KMS-11 (cell line): ENCODE measurements around the gene THRB.
A peak's percentile ranks its signal among the peaks of the same experiment; 100 is the strongest.

ENCODE experiments used
- H2AFZ ChIP-seq: fragments of 200-600 bp; sonication (generic); 2 replicates; pipeline ENCODE4 v1.6.1; 2016; ENCODE audit warnings: antibody characterized with exemption, mixed run types, low read depth
- H3K27ac ChIP-seq: fragments of 200-600 bp; sonication (generic); 2 replicates; pipeline ENCODE4 v1.6.1; 2016; ENCODE audit warnings: mild to moderate bottlenecking, mixed run types
- H3K27me3 ChIP-seq: fragments of 200-600 bp; sonication (generic); 2 replicates; pipeline ENCODE4 v1.6.1; 2017; ENCODE audit warnings: mild to moderate bottlenecking, low read depth, mixed run types, moderate library complexity; ENCODE audit not compliant: insufficient read depth
- H3K36me3 ChIP-seq: fragments of 200-600 bp; sonication (generic); 2 replicates; pipeline ENCODE4 v1.6.1; 2017; ENCODE audit warnings: mild to moderate bottlenecking, mixed run types; ENCODE audit not compliant: insufficient read depth
- H3K4me1 ChIP-seq: fragments of 200-600 bp; sonication (generic); 2 replicates; pipeline ENCODE4 v1.6.1; 2016; ENCODE audit warnings: mild to moderate bottlenecking, low read depth, mixed run types; ENCODE audit not compliant: poor library complexity, severe bottlenecking
- H3K4me2 ChIP-seq: fragments of 200-600 bp; sonication (generic); 2 replicates; pipeline ENCODE4 v1.7.0; 2016; ENCODE audit warnings: mild to moderate bottlenecking, mixed run types
- H3K4me3 ChIP-seq: fragments of 200-600 bp; sonication (generic); IDR thresholded peaks from 2 replicates; pipeline ENCODE4 v1.6.1; 2017; ENCODE audit warnings: low read depth, low read length, mixed read lengths; ENCODE audit not compliant: insufficient read depth
- H3K79me2 ChIP-seq: fragments of 200-600 bp; sonication (generic); 2 replicates; pipeline ENCODE4 v1.6.1; 2016; ENCODE audit warnings: low read depth, mixed run types; ENCODE audit not compliant: insufficient read depth
- H3K9ac ChIP-seq: fragments of 200-600 bp; sonication (generic); 2 replicates; pipeline ENCODE4 v1.6.1; 2016; ENCODE audit warnings: mild to moderate bottlenecking, mixed run types
- H4K20me1 ChIP-seq: fragments of 200-600 bp; sonication (generic); 2 replicates; pipeline ENCODE4 v1.6.1; 2016; ENCODE audit warnings: mild to moderate bottlenecking, mixed run types; ENCODE audit not compliant: insufficient read depth
- CTCF ChIP-seq: fragments of 200-600 bp; sonication (generic); conservative IDR thresholded peaks from 2 replicates; pipeline ENCODE4 v1.6.1; 2017; ENCODE audit warnings: low read depth, mild to moderate bottlenecking, antibody characterized with exemption, low read length, moderate library complexity, mixed read lengths

Gene THRB

GRCh38 chr3:24503616-24504113 is 9.0 kb upstream of the THRB start:
- Histone ChIP-seq H3K79me2 (no peaks in the 10 kb centered on the region), H3K4me1 (peaks cover 24% of the 10 kb centered on the region), H3K27ac (no peak overlapping the region), H3K36me3 (no peaks in the 10 kb centered on the region), H3K27me3 (no peaks in the 10 kb centered on the region), H3K4me3 (no peak overlapping the region), H2AFZ (no peak overlapping the region), H4K20me1 (no peaks in the 10 kb centered on the region), H3K4me2 (peak overlapping the region; percentile 43), H3K9ac (no peak overlapping the region)
- TF ChIP-seq CTCF: no peak

- H4K20me1 ChIP-seq: no peaks in the 10 kb centered on the region
- H3K36me3 ChIP-seq: no peaks in the 10 kb centered on the region
- H3K4me1 ChIP-seq: peaks cover 24% of the 10 kb centered on the region
- H3K27me3 ChIP-seq: no peaks in the 10 kb centered on the region
- no peak for TF ChIP-seq CTCF
- peak overlapping the region; percentile 43; the same call in 1 of the 2 replicates for H3K4me2 ChIP-seq
- no peak overlapping the region for H3K27ac ChIP-seq
- H2AFZ ChIP-seq: no peak overlapping the region
- H3K4me3 ChIP-seq: no peak overlapping the region
- H3K79me2 ChIP-seq: no peaks in the 10 kb centered on the region
- H3K9ac ChIP-seq: no peak overlapping the region
Measured at GRCh38 chr3:24502690-24503089, 8.0 kb upstream of the THRB start.

GRCh38 chr3:24500806-24501205 is 6.2 kb upstream of the THRB start:
- H3K4me3 ChIP-seq: no peak overlapping the region
- H3K36me3 ChIP-seq: no peaks in the 10 kb centered on the region
- H3K79me2 ChIP-seq: no peaks in the 10 kb centered on the region
- H3K4me2 ChIP-seq: no peak overlapping the region
- peaks cover 24% of the 10 kb centered on the region for H3K4me1 ChIP-seq
- no peak for TF ChIP-seq CTCF
- H3K27ac ChIP-seq: no peak overlapping the region
- no peaks in the 10 kb centered on the region for H4K20me1 ChIP-seq
- H3K9ac ChIP-seq: no peak overlapping the region
- no peak overlapping the region for H2AFZ ChIP-seq
- no peaks in the 10 kb centered on the region for H3K27me3 ChIP-seq

- Histone ChIP-seq H3K27ac (no peak overlapping the region), H3K36me3 (no peaks in the 10 kb centered on the region), H3K79me2 (no peaks in the 10 kb centered on the region), H3K27me3 (no peaks in the 10 kb centered on the region), H3K9ac (no peak overlapping the region), H4K20me1 (no peaks in the 10 kb centered on the region), H2AFZ (no peak overlapping the region), H3K4me1 (peaks cover 24% of the 10 kb centered on the region), H3K4me2 (no peak overlapping the region), H3K4me3 (no peak overlapping the region)
- no peak for TF ChIP-seq CTCF
Measured at GRCh38 chr3:24499991-24500390, 5.3 kb upstream of the THRB start.

GRCh38 chr3:24498796-24499195 is 4.1 kb upstream of the THRB start:
- H3K4me1 ChIP-seq: peaks cover 19% of the 10 kb centered on the region
- H2AFZ ChIP-seq: no peak overlapping the region
- no peaks in the 10 kb centered on the region for H3K27me3 ChIP-seq
- H3K36me3 ChIP-seq: no peaks in the 10 kb centered on the region
- no peaks in the 10 kb centered on the region for H3K79me2 ChIP-seq
- no peaks in the 10 kb centered on the region for H4K20me1 ChIP-seq
- H3K4me3 ChIP-seq: no peak overlapping the region
- TF ChIP-seq CTCF: no peak
- H3K9ac ChIP-seq: no peak overlapping the region
- H3K27ac ChIP-seq: no peak overlapping the region
- H3K4me2 ChIP-seq: no peak overlapping the region
